HepG2 (cell line): ENCODE measurements around the gene USP15. TPM values are rescaled to one million over a fixed set of nuclear protein-coding genes. Genes with fewer than 3 reads are reported as not detected.
A peak's percentile ranks its signal among the peaks of the same experiment; 100 is the strongest.

Experiments
- ARNT2 ChIP-seq: sonication (generic); formaldehyde crosslinking; IDR thresholded peaks from 2 replicates; pipeline ENCODE4 v1.8.0; 2022; ENCODE audit warnings: mild to moderate bottlenecking, low read depth, missing genetic modification reagents, moderate library complexity
- DNMT3B ChIP-seq: conservative IDR thresholded peaks from 2 replicates; pipeline ENCODE4 v1.6.1; 2016; ENCODE audit warnings: missing biosample characterization, control low read depth
- FOSL1 ChIP-seq: sonication (generic); formaldehyde crosslinking; IDR thresholded peaks from 2 replicates; pipeline ENCODE4 v1.9.0; 2021; ENCODE audit warnings: missing genetic modification reagents, borderline replicate concordance
- FOXO1 ChIP-seq: sonication (generic); formaldehyde crosslinking; IDR thresholded peaks from 2 replicates; pipeline ENCODE4 v1.4.0; 2020; ENCODE audit warnings: missing genetic modification reagents
- GATAD2A ChIP-seq: IDR thresholded peaks from 2 replicates; pipeline ENCODE4 v1.6.1; 2016
- HDAC6 ChIP-seq: fragments of 200-600 bp; sonication (generic); IDR thresholded peaks from 2 replicates; pipeline ENCODE4 v1.7.0; 2017; ENCODE audit warnings: mild to moderate bottlenecking, antibody characterized with exemption, low read length, low read depth
- JARID2 ChIP-seq: sonication (generic); formaldehyde crosslinking; IDR thresholded peaks from 2 replicates; pipeline ENCODE4 v1.8.1; 2023; ENCODE audit warnings: missing genetic modification reagents, inconsistent platforms; ENCODE audit not compliant: insufficient replicate concordance
- MAX ChIP-seq: IDR thresholded peaks from 2 replicates; pipeline ENCODE4 v1.6.1; 2012; ENCODE audit warnings: inconsistent platforms
- MEF2D ChIP-seq: sonication (generic); formaldehyde crosslinking; IDR thresholded peaks from 2 replicates; pipeline ENCODE4 v1.5.1; 2020; ENCODE audit warnings: mild to moderate bottlenecking, missing genetic modification reagents
- MEIS1 ChIP-seq: sonication (generic); formaldehyde crosslinking; IDR thresholded peaks from 2 replicates; pipeline ENCODE4 v1.9.0; 2021; ENCODE audit warnings: mild to moderate bottlenecking, missing genetic modification reagents, moderate library complexity, borderline replicate concordance
- NFIB ChIP-seq: sonication (generic); formaldehyde crosslinking; IDR thresholded peaks from 2 replicates; pipeline ENCODE4 v1.9.0; 2021; ENCODE audit warnings: missing genetic modification reagents, mild to moderate bottlenecking, borderline replicate concordance
- PITX1 ChIP-seq: sonication (generic); formaldehyde crosslinking; IDR thresholded peaks from 2 replicates; pipeline ENCODE4 v1.5.1; 2020; ENCODE audit warnings: mild to moderate bottlenecking, missing genetic modification reagents
- SALL1 ChIP-seq: sonication (generic); formaldehyde crosslinking; IDR thresholded peaks from 2 replicates; pipeline ENCODE4 v1.8.0; 2022; ENCODE audit warnings: mild to moderate bottlenecking, missing genetic modification reagents
- SP2 ChIP-seq: sonication (generic); formaldehyde crosslinking; IDR thresholded peaks from 2 replicates; pipeline ENCODE4 v1.5.1; 2020; ENCODE audit warnings: mild to moderate bottlenecking, missing genetic modification reagents
- SP4 ChIP-seq: sonication (generic); formaldehyde crosslinking; IDR thresholded peaks from 2 replicates; pipeline ENCODE4 v1.8.1; 2023; ENCODE audit warnings: mild to moderate bottlenecking, missing genetic modification reagents
- ZFX ChIP-seq: sonication (generic); formaldehyde crosslinking; IDR thresholded peaks from 2 replicates; pipeline ENCODE4 v1.4.0; 2020; ENCODE audit warnings: mild to moderate bottlenecking, low read depth, missing genetic modification reagents, moderate library complexity
- ZNF574 ChIP-seq: sonication (generic); formaldehyde crosslinking; IDR thresholded peaks from 2 replicates; pipeline ENCODE4 v1.4.0; 2020; ENCODE audit warnings: missing genetic modification reagents
- ZNF598 ChIP-seq: sonication (generic); formaldehyde crosslinking; IDR thresholded peaks from 2 replicates; pipeline ENCODE4 v1.5.1; 2020; ENCODE audit warnings: mild to moderate bottlenecking, missing genetic modification reagents, borderline replicate concordance
- ZNF605 ChIP-seq: sonication (generic); formaldehyde crosslinking; IDR thresholded peaks from 2 replicates; pipeline ENCODE4 v1.8.0; 2022; ENCODE audit warnings: mild to moderate bottlenecking, missing genetic modification reagents
- ZNF75D ChIP-seq: sonication (generic); formaldehyde crosslinking; IDR thresholded peaks from 2 replicates; pipeline ENCODE4 v1.8.1; 2023; ENCODE audit warnings: missing genetic modification reagents, mild to moderate bottlenecking, borderline replicate concordance
- ZNF761 ChIP-seq: sonication (generic); formaldehyde crosslinking; conservative IDR thresholded peaks from 2 replicates; pipeline ENCODE4 v1.4.0; 2020; ENCODE audit warnings: mild to moderate bottlenecking, missing genetic modification reagents
- ZNF770 ChIP-seq: sonication (generic); formaldehyde crosslinking; IDR thresholded peaks from 2 replicates; pipeline ENCODE4 v1.5.0; 2020; ENCODE audit warnings: mild to moderate bottlenecking, missing genetic modification reagents
- ZNF777 ChIP-seq: sonication (generic); formaldehyde crosslinking; IDR thresholded peaks from 2 replicates; pipeline ENCODE4 v1.4.0; 2020; ENCODE audit warnings: missing genetic modification reagents
- ZSCAN22 ChIP-seq: sonication (generic); formaldehyde crosslinking; IDR thresholded peaks from 2 replicates; pipeline ENCODE4 v1.4.0; 2020; ENCODE audit warnings: mild to moderate bottlenecking, missing genetic modification reagents
- ZXDC ChIP-seq: sonication (generic); formaldehyde crosslinking; IDR thresholded peaks from 2 replicates; pipeline ENCODE4 v1.5.0; 2020; ENCODE audit warnings: mild to moderate bottlenecking, missing genetic modification reagents
- polyA plus RNA-seq, 8 experiments: library from polyadenylated mRNA; depleted of rRNA in 3 of 8; stranded (reverse) in 7 of 8; unstranded in 1 of 8; fragments of >200 nt; fragmentation: Illumina TruSeq in 4 of 8; extraction: Trizol in 4 of 8; gene quantifications; 2 replicates each; pipeline versions ENCODE4 v1.2.1 to v1.2.3, GENCODE V29; 2011 to 2016; ENCODE audit warnings: low read depth in 4 of 8, missing spikeins in 1 of 8, mixed read lengths in 1 of 8; ENCODE audit not compliant: insufficient read depth in 1 of 8
- total RNA-seq, 5 experiments: library from RNA; depleted of rRNA; stranded (reverse); fragments of >200 nt; fragmentation: Illumina TruSeq; extraction: Trizol; gene quantifications; 2 replicates each; pipeline ENCODE4 v1.2.3, GENCODE V29; 2016; ENCODE audit warnings: low read depth in 1 of 5

USP15 gene
- total and polyA plus RNA-seq, 2 of the 13 experiments (the other 11 are each of a cell fraction or from before 2014, with no cell fraction given) = 17.3 to 51.7 TPM

GRCh38 chr12:62436164-62436503 is 175.9 kb downstream of the USP15 start (continued):
- no peak for TF ChIP-seq GATAD2A (CRISPR knock-in tag)
- TF ChIP-seq ZNF574 = no peak; the same call in 1 of the 2 replicates
- no peak for TF ChIP-seq ZNF75D
- no peak for TF ChIP-seq DNMT3B
- TF ChIP-seq JARID2 (CRISPR knock-in tag) = no peak
- TF ChIP-seq ZNF770 (CRISPR knock-in tag) = no peak
- 0 out of 2 replicates have a peak, but pooled peaks have one; percentile 24 for TF ChIP-seq MEF2D (CRISPR knock-in tag)
- peak; percentile 14; the same call in 1 of the 2 replicates for TF ChIP-seq ZFX (CRISPR knock-in tag)
- TF ChIP-seq SALL1 (CRISPR knock-in tag) = no peak
- no peak for TF ChIP-seq ZXDC
- TF ChIP-seq HDAC6 = no peak
- TF ChIP-seq NFIB (CRISPR knock-in tag) = no peak
- TF ChIP-seq FOSL1 (CRISPR knock-in tag) = no peak
- TF ChIP-seq SP4 (CRISPR knock-in tag) = 0 out of 2 replicates have a peak, but pooled peaks have one; percentile 23
- no peak for TF ChIP-seq MAX
- TF ChIP-seq PITX1 = no peak
- TF ChIP-seq FOXO1 (CRISPR knock-in tag) = no peak
- TF ChIP-seq ARNT2 (CRISPR knock-in tag) = no peak
- TF ChIP-seq ZNF605 (CRISPR knock-in tag) = no peak
- no peak for TF ChIP-seq ZNF761 (CRISPR knock-in tag)
- no peak for TF ChIP-seq ZNF777 (CRISPR knock-in tag)
- TF ChIP-seq ZSCAN22 = no peak
- TF ChIP-seq ZNF598 = no peak
- TF ChIP-seq MEIS1 (CRISPR knock-in tag) = no peak
- TF ChIP-seq SP2 = no peak
